ENCODE results near the gene PREX1. TPM values are rescaled to one million over a fixed set of nuclear protein-coding genes. Genes with fewer than 3 reads are reported as not detected.

The PREX1 gene
- total RNA-seq, 2 donors from 2014 or later, result 11.5 to 21.7 TPM

DNA sequence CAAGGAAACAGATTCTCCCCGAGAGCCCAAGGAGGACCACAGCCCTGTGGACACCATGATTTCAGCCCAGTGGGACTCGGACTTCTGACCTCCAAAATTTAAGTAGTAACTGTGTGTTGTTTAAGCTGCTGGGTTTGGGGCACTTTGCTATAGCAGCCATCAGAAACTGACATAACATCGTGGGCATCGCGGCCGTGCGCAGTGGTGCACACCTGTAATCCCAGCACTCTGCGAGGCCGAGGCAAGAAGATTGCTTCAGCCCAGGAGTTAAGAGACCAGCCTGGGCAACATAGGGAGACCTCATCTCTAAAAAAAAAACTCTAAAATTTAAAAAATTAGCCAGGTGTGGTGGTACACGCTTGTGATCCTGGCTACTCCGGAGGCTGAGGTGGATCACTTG, 175.8 kb downstream of the PREX1 start:
- no peaks in the 10 kb centered on the region for H3K27me3 ChIP-seq
- no peak for DNase-seq (ENCODE audit: low spot score)
- no peak overlapping the region for H3K4me3 ChIP-seq
- no peak overlapping the region for H3K27ac ChIP-seq
- no peaks in the 10 kb centered on the region for H3K9me3 ChIP-seq
- peaks cover 0 to 4% of the 10 kb centered on the region in 2 donors for H3K4me1 ChIP-seq
- peaks cover 15% of the 10 kb centered on the region for H3K36me3 ChIP-seq
- TF ChIP-seq CTCF (IDR thresholded peaks at IDR 0.05), result no peak

DNA sequence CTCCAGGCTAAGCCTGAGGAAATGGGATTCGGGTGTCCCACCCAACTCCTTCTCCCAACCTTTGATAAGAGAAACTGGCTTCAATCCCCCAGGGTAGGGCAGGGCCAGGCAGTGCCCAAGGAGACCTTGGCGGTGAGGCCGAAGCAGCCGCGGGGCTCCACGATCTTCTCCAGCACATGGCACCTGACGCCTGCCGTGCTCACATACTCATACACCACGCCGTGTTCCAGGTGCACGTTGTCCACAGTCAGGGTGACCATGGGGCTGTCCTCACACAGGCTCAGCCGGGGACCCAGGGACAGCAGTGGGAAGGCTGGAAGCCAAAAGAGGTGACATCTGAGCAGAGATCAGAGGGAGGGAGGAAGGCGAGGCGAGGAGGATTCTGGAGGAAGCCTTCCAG, 176.5 kb downstream of the PREX1 start:
- DNase-seq (ENCODE audit: low spot score), result no peak
- H3K9me3 ChIP-seq, result no peaks in the 10 kb centered on the region
- peaks cover 0 to 4% of the 10 kb centered on the region in 2 donors for H3K4me1 ChIP-seq
- no peak for TF ChIP-seq CTCF (IDR thresholded peaks at IDR 0.05)
- no peak overlapping the region for H3K4me3 ChIP-seq
- H3K27me3 ChIP-seq, result no peaks in the 10 kb centered on the region
- H3K27ac ChIP-seq, result no peak overlapping the region
- peaks cover 13% of the 10 kb centered on the region for H3K36me3 ChIP-seq

DNA sequence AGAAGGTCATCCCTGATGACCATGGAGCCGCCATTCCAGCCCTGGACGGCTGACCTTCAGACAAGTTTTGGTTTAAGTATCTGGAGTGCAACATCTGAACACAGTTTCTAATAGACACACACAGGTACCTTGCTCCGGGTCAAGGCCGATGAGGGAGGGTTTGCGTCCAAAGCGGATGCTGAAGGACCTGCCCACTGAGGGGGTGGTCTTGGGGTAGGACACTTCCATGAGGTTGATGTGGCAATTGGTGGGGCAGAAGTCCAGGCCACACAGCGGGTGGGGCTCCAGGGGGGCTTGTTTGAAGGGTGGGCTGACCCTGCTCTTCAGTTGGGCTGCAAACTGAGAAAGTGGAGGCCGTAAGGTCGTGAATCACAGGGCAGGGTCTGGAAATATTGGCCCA, 177.9 kb downstream of the PREX1 start:
- no peak for TF ChIP-seq CTCF (IDR thresholded peaks at IDR 0.05)
- Histone ChIP-seq H3K4me3 (no peak overlapping the region), H3K27me3 (no peaks in the 10 kb centered on the region), H3K4me1 (peaks cover 0 to 4% of the 10 kb centered on the region in 2 donors), H3K9me3 (no peaks in the 10 kb centered on the region), H3K27ac (no peak overlapping the region), H3K36me3 (peaks cover 21% of the 10 kb centered on the region)
- DNase-seq (ENCODE audit: low spot score), result no peak

- no peak overlapping the region for H3K4me3 ChIP-seq
- peaks cover 0 to 4% of the 10 kb centered on the region in 2 donors for H3K4me1 ChIP-seq
- TF ChIP-seq CTCF (IDR thresholded peaks at IDR 0.05), result no peak
- no peak for DNase-seq (ENCODE audit: low spot score)
- H3K27ac ChIP-seq, result no peak overlapping the region
- H3K27me3 ChIP-seq, result no peaks in the 10 kb centered on the region
- peaks cover 27% of the 10 kb centered on the region for H3K36me3 ChIP-seq
- no peaks in the 10 kb centered on the region for H3K9me3 ChIP-seq
Observed at GRCh38 chr20:48649104-48649626, 178.6 kb downstream of the PREX1 start.

- no peaks in the 10 kb centered on the region for H3K9me3 ChIP-seq
- peaks cover 21% of the 10 kb centered on the region for H3K36me3 ChIP-seq
- DNase-seq (ENCODE audit: low spot score), result no peak
- no peak overlapping the region for H3K27ac ChIP-seq
- no peak overlapping the region for H3K4me3 ChIP-seq
- TF ChIP-seq CTCF (IDR thresholded peaks at IDR 0.05), result no peak
- peaks cover 0 to 4% of the 10 kb centered on the region in 2 donors for H3K4me1 ChIP-seq
- no peaks in the 10 kb centered on the region for H3K27me3 ChIP-seq
Observed at GRCh38 chr20:48648482-48649051, 179.2 kb downstream of the PREX1 start.

- no peak overlapping the region for H3K4me3 ChIP-seq
- H3K27ac ChIP-seq, result no peak overlapping the region
Observed at GRCh38 chr20:48647858-48648257, 179.9 kb downstream of the PREX1 start.

More at GRCh38 chr20:48647858-48648257, 179.9 kb downstream of the PREX1 start:
- H3K27me3 ChIP-seq, result no peaks in the 10 kb centered on the region
- peaks cover 0 to 4% of the 10 kb centered on the region in 2 donors for H3K4me1 ChIP-seq
- TF ChIP-seq CTCF (IDR thresholded peaks at IDR 0.05), result no peak
- no peaks in the 10 kb centered on the region for H3K9me3 ChIP-seq
- no peak for DNase-seq (ENCODE audit: low spot score)
- H3K36me3 ChIP-seq, result peaks cover 20% of the 10 kb centered on the region
